ENCODE results near the gene NR6A1.

NR6A1 gene

DNA sequence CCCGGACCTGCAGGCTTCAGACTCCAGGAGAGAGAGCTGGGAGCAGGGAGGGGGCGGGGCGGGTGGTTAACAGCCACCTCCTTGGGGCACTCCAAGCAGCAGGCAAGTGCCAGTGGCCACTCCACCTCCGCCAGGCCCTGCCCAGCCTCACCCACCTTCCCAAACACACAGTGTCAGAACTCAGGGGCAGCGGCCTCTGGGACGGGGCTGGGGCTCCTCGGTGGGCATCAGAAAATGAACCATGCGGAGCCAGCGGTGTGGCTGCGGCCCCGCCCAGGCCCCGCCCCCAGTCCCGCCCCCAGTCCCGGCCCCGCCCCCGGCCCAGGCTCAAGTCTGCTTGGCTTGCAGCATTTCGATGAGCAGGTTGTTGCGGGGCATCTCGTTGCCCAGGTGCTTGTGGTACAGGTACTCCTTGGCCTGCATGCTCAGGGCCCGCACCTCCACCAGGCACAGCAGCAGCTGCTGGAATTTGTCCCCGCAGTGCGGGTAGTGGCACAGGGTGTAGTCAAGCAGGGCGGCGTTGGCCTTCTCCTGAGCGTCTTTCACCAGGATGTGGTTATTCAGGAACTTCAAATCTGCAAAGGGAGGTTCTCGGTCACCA lies 288.6 kb downstream of the NR6A1 start:
- no peak for FAIRE-seq

DNA sequence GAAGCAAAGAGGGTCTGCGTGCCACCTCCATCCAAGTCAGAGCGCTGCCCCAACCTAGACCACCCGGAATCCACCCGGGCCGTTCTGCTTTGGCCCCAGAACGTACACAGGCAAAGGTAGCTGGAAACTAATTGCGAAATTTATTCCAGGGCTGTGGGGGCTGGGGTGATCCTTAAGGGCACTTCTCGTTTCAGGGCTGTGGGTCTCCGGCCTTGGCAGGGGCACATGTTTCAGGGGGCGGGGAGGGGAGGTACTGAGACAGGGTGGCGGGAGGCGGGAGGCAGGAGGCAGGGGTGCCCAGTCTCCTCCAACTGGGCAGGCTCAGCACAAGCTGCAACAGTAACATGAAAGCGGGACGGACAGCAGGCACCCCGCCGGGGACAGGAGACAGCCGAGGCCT lies 290.0 kb downstream of the NR6A1 start:
- FAIRE-seq = no peak

GRCh38 chr9:124480621-124480981 lies 290.5 kb downstream of the NR6A1 start:
- no peak for FAIRE-seq

DNA sequence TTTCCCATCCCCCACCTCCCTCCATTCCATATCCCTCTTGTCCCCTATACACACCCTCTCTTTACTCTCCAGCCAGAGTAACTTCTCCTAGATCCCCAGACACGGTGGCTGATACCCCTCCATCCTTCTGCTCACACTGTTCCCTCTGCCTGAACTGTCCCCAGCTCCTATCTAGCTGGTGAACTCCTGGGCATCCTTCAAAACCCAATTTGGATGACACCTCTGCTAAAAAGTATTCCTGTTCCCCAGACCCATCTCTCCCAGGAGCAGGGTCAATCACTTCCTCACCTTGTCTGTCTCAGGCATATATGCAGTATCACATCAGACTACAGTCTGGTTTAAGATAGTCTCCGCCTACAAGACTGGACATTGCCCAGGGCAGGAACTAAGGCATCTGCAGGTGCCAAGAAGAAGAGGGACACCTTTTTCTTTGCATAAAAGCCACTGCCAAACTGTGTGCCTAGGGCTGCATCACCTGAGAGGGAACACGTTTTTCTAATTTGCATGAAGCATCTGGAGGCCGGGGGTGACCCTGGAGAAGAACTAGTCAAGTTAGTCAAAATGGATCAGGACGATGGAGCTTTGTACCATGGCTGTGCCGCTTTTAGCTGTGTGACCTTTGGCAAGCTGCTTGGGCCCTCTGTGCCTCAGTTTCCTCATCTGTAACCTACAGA lies 291.0 kb downstream of the NR6A1 start:
- FAIRE-seq = no peak

GRCh38 chr9:124479371-124479770 lies 291.7 kb downstream of the NR6A1 start:
- FAIRE-seq = no peak

- FAIRE-seq = no peak
Observed at GRCh38 chr9:124478354-124478753, 292.8 kb downstream of the NR6A1 start.

GRCh38 chr9:124477648-124478285 lies 293.3 kb downstream of the NR6A1 start:
- no peak for FAIRE-seq

DNA sequence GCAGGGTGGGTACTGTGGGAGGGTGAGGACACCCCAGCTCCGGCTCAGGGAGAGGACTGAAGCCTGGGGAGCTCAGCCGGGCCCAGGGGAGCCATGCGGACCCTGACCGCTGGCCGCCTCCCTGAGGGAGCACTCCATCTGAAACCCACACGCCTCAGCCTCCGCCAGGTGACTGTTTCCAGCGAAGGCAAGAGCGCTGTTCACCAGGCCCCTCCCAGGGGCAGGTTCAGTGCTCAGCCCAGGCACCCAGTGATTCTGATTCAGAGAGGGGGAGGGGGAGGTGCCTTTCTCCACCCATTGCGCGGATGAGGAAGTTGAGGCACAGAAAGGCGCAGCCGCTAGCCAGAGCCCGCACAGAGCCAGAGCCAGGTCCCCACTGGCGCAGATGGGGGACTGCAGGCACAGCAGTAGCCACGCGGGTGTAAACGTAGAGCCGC lies 293.9 kb downstream of the NR6A1 start:
- FAIRE-seq = no peak

- FAIRE-seq = no peak
Observed at GRCh38 chr9:124475868-124476690, 295.0 kb downstream of the NR6A1 start.

- FAIRE-seq = no peak
Observed at GRCh38 chr9:124475158-124475867, 295.8 kb downstream of the NR6A1 start.

DNA sequence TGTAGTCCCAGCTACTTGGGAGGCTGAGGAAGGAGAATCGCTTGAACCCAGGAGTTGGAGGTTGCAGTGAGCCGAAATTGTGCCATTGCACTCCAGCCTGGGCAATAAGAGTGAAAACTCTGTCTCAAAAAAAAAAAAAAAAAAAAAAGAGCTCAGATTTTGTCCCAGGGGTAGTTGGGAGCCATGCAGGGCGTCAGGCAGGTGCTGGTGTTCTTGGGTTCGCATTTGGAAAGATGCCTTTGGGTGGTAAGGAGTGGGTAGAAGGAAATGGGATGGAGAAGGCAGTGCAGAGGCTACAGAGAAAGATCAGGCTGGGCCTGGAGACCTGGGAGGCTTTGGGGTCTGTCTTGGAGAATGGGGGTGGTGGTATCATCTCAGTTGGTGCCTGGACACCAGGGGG lies 297.0 kb downstream of the NR6A1 start:
- FAIRE-seq = no peak

- FAIRE-seq = no peak
Observed at GRCh38 chr9:124473310-124473709, 297.8 kb downstream of the NR6A1 start.

DNA sequence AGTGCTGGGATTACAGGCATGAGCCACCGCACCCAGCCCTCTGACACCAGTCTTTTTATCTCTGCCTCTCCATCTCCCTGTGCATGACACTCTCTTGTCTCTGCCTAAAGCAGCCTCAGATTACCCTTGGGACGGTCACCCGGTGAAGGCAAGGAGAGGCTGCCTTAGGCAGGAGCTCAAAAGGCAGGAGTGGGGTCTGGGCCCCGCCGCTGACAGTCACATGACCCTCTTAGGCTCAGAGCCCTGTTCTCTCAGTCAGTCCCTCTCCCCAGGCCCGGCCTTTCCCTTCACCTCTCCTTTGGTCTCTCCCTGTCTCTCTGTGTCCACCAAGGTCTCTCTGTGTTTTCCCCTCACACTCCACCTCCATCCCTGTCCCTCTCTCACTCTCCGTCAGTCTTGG lies 298.3 kb downstream of the NR6A1 start:
- no peak for FAIRE-seq

- no peak for FAIRE-seq
Observed at GRCh38 chr9:124471761-124472160, 299.4 kb downstream of the NR6A1 start.

DNA sequence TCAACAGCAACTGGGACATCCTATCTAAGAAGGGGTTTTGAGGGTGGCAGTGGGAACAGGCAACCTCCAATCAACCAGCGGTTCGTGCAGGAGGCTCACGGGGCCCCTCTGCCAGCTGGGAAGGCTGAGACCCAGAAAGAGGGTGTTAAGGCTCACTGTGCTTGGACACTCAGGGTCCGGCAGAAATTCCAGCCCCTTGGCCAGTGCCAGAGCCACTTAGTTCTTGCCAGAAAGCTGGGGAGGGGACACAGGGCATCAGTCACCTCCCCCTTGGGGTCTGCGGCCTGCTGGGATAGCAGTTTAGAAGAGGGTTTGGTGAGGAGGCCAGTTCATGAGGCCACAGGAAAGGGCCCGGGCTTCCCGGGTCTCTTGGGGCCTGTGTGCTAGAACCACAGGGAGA lies 300.4 kb downstream of the NR6A1 start:
- FAIRE-seq = no peak

GRCh38 chr9:124470306-124470705 lies 300.8 kb downstream of the NR6A1 start:
- FAIRE-seq = no peak

- FAIRE-seq = no peak
Observed at GRCh38 chr9:124469011-124469832, 301.9 kb downstream of the NR6A1 start.

DNA sequence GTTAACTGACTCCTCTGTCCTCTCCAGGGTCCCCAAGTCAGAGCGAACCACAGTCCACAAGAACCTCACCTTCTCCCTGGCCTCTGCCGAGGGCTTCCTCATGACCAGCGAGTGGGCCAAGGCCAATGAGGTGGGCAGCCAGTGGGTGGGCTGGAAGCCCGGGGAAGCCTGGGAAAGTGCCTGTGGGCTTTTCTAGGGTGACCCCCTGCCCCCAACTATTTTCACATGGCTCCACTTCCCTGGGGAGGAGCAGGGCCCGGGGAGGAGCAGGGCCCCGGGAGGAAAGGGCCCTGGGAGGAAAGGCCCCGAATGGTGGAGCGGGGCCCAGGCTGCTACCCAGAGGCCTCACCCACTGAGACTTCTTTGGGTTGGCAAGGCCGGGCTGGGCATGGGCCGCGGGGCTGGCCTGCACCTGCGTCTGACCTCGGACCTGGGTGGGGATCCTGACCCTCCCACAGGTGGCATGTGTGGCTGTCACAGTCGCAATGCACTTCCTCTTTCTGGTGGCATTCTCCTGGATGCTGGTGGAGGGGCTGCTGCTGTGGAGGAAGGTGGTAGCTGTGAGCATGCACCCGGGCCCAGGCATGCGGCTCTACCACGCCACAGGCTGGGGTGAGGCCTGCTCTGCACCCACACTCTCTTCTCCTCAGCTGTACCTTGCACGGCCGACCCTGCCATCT lies 302.9 kb downstream of the NR6A1 start:
- FAIRE-seq = no peak

DNA sequence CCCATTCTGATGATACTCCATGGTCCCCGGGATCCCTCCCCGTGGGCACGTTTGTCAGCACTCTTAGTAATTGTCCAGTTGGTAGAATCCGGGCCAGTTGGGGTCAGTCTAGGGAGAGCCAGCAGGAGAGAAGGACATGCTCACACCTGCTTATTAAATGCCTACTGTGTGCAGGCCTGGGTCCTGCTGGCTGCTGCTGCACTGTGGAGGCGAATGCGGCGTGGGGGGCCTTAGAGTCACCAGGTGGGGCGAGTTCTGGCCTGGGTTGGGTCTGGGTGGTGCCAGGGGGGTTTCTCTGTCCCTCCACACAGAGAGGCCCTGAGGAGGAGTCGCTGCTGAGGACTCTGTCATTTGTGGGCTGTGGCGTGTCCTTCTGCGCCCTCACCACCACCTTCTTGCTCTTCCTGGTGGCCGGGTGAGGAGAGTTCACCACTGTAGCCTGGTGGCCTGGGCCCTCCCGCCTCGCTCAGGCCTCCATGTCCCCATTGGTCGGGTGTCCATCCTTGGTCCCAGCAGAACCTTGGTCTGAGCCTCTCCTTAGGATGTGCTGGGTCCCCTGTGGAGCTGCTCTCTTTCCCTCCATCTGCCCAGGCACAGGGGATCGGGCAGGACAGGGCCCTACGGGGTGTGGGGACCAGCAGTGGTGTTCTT lies 303.6 kb downstream of the NR6A1 start:
- no peak for FAIRE-seq
